Measurements from ENCODE around the gene STAT1. TPM values are rescaled to one million over a fixed set of nuclear protein-coding genes. Genes with fewer than 3 reads are reported as not detected.

The STAT1 gene
- total RNA-seq, 1 experiment from 2014 or later, result 32.5 TPM

GRCh38 chr2:191036363-191036762, 22.4 kb upstream of the STAT1 start:
- H3K4me1 ChIP-seq (replicated peaks; ENCODE audit: insufficient read depth), result peaks cover 24% of the 10 kb centered on the region
- no peak overlapping the region for H3K4me3 ChIP-seq
- intact Hi-C loops (cut with micrococcal nuclease; ENCODE audit: unreplicated experiment), result no loop called here
- H3K4me2 ChIP-seq, result no peak overlapping the region
- no peaks in the 10 kb centered on the region for H3K9me3 ChIP-seq (ENCODE audit: insufficient read depth, low read depth)
- BruUV-seq (replicated peaks), result no TSS peak
- DNase-seq, result no peak
- H4K20me1 ChIP-seq (ENCODE audit: insufficient read depth), result no peaks in the 10 kb centered on the region
- no peaks in the 10 kb centered on the region for H3K79me2 ChIP-seq (ENCODE audit: low read depth)
- CTCF ChIA-PET, result no interaction called here
- H3K27ac ChIP-seq, result no peak overlapping the region
- no peaks in the 10 kb centered on the region for H3K27me3 ChIP-seq (ENCODE audit: insufficient read depth, low read depth)
- no peak overlapping the region for H2AFZ ChIP-seq
- H3F3A ChIP-seq (ENCODE audit: insufficient read depth, low read depth), result peaks cover 1% of the 10 kb centered on the region; the same call in 1 of the 2 replicates
- POLR2A ChIA-PET (ENCODE audit: unreplicated experiment), result no interaction called here
- no peaks in the 10 kb centered on the region for H3K36me3 ChIP-seq (ENCODE audit: low read depth)
- no peak for TF ChIP-seq EZH2 (IDR thresholded peaks at IDR 0.05; ENCODE audit: low read depth)
- TF ChIP-seq CTCF (conservative IDR thresholded peaks at IDR 0.05), result no peak
- H3K9me2 ChIP-seq (ENCODE audit: insufficient read depth), result no peaks in the 10 kb centered on the region

- H3K4me1 ChIP-seq (replicated peaks; ENCODE audit: insufficient read depth), result peaks cover 3% of the 10 kb centered on the region
- H3K36me3 ChIP-seq (ENCODE audit: low read depth), result no peaks in the 10 kb centered on the region
- no peaks in the 10 kb centered on the region for H3K79me2 ChIP-seq (ENCODE audit: low read depth)
- ChIA-PET CTCF (no interaction called here), POLR2A (ENCODE audit: unreplicated experiment) (no interaction called here)
- H4K20me1 ChIP-seq (ENCODE audit: insufficient read depth), result no peaks in the 10 kb centered on the region
- no peaks in the 10 kb centered on the region for H3F3A ChIP-seq (ENCODE audit: insufficient read depth, low read depth)
- no peaks in the 10 kb centered on the region for H3K9me2 ChIP-seq (ENCODE audit: insufficient read depth)
- intact Hi-C loops (cut with micrococcal nuclease; ENCODE audit: unreplicated experiment), result no loop called here
- H3K4me3 ChIP-seq, result no peak overlapping the region
- no peak for DNase-seq
- H3K4me2 ChIP-seq, result no peak overlapping the region
- no peaks in the 10 kb centered on the region for H3K9me3 ChIP-seq (ENCODE audit: insufficient read depth, low read depth)
- no peak overlapping the region for H2AFZ ChIP-seq
- no peak overlapping the region for H3K27ac ChIP-seq
- H3K27me3 ChIP-seq (ENCODE audit: insufficient read depth, low read depth), result no peaks in the 10 kb centered on the region
- BruUV-seq (replicated peaks), result no TSS peak
- no peak for TF ChIP-seq CTCF (conservative IDR thresholded peaks at IDR 0.05)
- TF ChIP-seq EZH2 (IDR thresholded peaks at IDR 0.05; ENCODE audit: low read depth), result no peak
Observed at GRCh38 chr2:191032588-191033429, 18.8 kb upstream of the STAT1 start.

- H3K27ac ChIP-seq, result no peak overlapping the region
- intact Hi-C loops (cut with micrococcal nuclease; ENCODE audit: unreplicated experiment), result no loop called here
Observed at GRCh38 chr2:191031256-191031655, 17.3 kb upstream of the STAT1 start.

More at GRCh38 chr2:191031256-191031655, 17.3 kb upstream of the STAT1 start:
- POLR2A ChIA-PET (ENCODE audit: unreplicated experiment), result no interaction called here
- DNase-seq, result no peak
- no peaks in the 10 kb centered on the region for H3K9me2 ChIP-seq (ENCODE audit: insufficient read depth)
- BruUV-seq (replicated peaks), result no TSS peak
- H3K36me3 ChIP-seq (ENCODE audit: low read depth), result no peaks in the 10 kb centered on the region
- H3K79me2 ChIP-seq (ENCODE audit: low read depth), result no peaks in the 10 kb centered on the region
- no peak for TF ChIP-seq CTCF (conservative IDR thresholded peaks at IDR 0.05)
- no peak for TF ChIP-seq EZH2 (IDR thresholded peaks at IDR 0.05; ENCODE audit: low read depth)
- no peak overlapping the region for H2AFZ ChIP-seq
- no peaks in the 10 kb centered on the region for H3K9me3 ChIP-seq (ENCODE audit: insufficient read depth, low read depth)
- CTCF ChIA-PET, result no interaction called here
- H3K4me2 ChIP-seq, result no peak overlapping the region
- H3K27me3 ChIP-seq (ENCODE audit: insufficient read depth, low read depth), result no peaks in the 10 kb centered on the region
- H3K4me1 ChIP-seq (replicated peaks; ENCODE audit: insufficient read depth), result no peaks in the 10 kb centered on the region
- H3F3A ChIP-seq (ENCODE audit: insufficient read depth, low read depth), result no peaks in the 10 kb centered on the region
- H3K4me3 ChIP-seq, result no peak overlapping the region
- H4K20me1 ChIP-seq (ENCODE audit: insufficient read depth), result no peaks in the 10 kb centered on the region
